Mammary epithelial cell (primary cell): Measurements from ENCODE around the gene NISCH.

Source experiments
- CTCF ChIP-seq, 2 donors: IDR thresholded peaks in 1 of 2; conservative IDR thresholded peaks in 1 of 2; 2 replicates each; pipeline ENCODE4 v1.5.1; 2011 to 2012; ENCODE audit warnings: inconsistent platforms in 2 of 2, low read length in 2 of 2, mild to moderate bottlenecking in 2 of 2, control low read depth in 1 of 2, low read depth in 1 of 2; ENCODE audit not compliant: insufficient read depth in 1 of 2; ENCODE audit errors: extremely low read depth in 1 of 2
- EZH2 ChIP-seq: IDR thresholded peaks from 2 replicates; pipeline ENCODE4 v1.6.1; 2012; ENCODE audit warnings: low read length, inconsistent platforms, borderline replicate concordance

GRCh38 chr3:52423173-52423572 lies 32.2 kb upstream of the NISCH start:
- TF ChIP-seq CTCF (conservative IDR thresholded peaks at IDR 0.05 in 1 of 2, IDR thresholded peaks at IDR 0.05 in 1 of 2; ENCODE audit: extremely low read depth in 1 of 2, insufficient read depth in 1 of 2, low read depth in 1 of 2, low read length in 2 of 2) (no peak), EZH2 (no peak)
